K562 (cell line): Measurements from ENCODE around the gene SEZ6. TPM values are rescaled to one million over a fixed set of nuclear protein-coding genes. Genes with fewer than 3 reads are reported as not detected.

Source experiments
- ATAC-seq: fragments of 200-7000 bp; cut with Tn5 transposase; 3 replicates; pipeline ENCODE4 v1.9.1; 2020; ENCODE audit warnings: moderate library complexity
- BruUV-seq: library from RNA; stranded (reverse); fragments of 400-500 nt; replicated peaks from 2 replicates; lab custom pipeline; 2021; lab: Mats Ljungman, UMichigan
- CTCF ChIA-PET: fragments of 300-600 bp; formaldehyde crosslinking; extraction: SDS; loops from one replicate; lab custom pipeline; 2021; ENCODE audit warnings: low intra/inter-chr PET ratio; lab: Yijun Ruan, JAX
- POLR2A ChIA-PET: fragments of 300-600, 350-650 bp; sonication (Branson Sonifier 250); formaldehyde crosslinking; extraction: SDS; loops from one replicate; lab custom pipeline; 2021; ENCODE audit warnings: antibody characterized with exemption, inconsistent platforms; lab: Yijun Ruan, JAX
- DNase-seq, 4 experiments: peaks; one replicate each; pipeline versions ENCODE4 v3.0.0 to v3.0.0-alpha.2; 2011 to 2018; ENCODE audit warnings: low spot score in 3 of 4, mixed read lengths in 3 of 4; ENCODE audit errors: extremely low read depth in 1 of 4
- FAIRE-seq: peaks from 2 replicates; lab custom pipeline; 2011; peaks lifted over from hg19 to GRCh38; lab: Jason Lieb, UNC
- H2AFZ ChIP-seq: 2 replicates; pipeline ENCODE4 v1.6.0; 2011; ENCODE audit warnings: low read depth, low read length, control low read depth, inconsistent platforms
- H3K27ac ChIP-seq: fragments of 200-600 bp; 3 replicates; pipeline ENCODE4 v1.8.0; 2011; ENCODE audit warnings: low read depth, mild to moderate bottlenecking, control low read depth, inconsistent platforms, low read length, moderate library complexity, mixed read lengths; ENCODE audit errors: extremely low read depth
- H3K27me3 ChIP-seq, 2 experiments: fragments of 300-600 bp in 1 of 2; 2 replicates in 1 of 2; 3 replicates in 1 of 2; pipeline versions ENCODE4 v1.6.0 to v1.8.0; 2011; ENCODE audit warnings: inconsistent platforms in 2 of 2, low read length in 2 of 2, mild to moderate bottlenecking in 1 of 2, mixed read lengths in 1 of 2, moderate library complexity in 1 of 2; ENCODE audit not compliant: control insufficient read depth in 2 of 2, insufficient read depth in 2 of 2
- H3K36me3 ChIP-seq: fragments of 300-600 bp; 3 replicates; pipeline ENCODE4 v1.8.0; 2011; ENCODE audit warnings: mild to moderate bottlenecking, low read length, inconsistent platforms; ENCODE audit not compliant: control insufficient read depth, insufficient read depth
- H3K4me1 ChIP-seq, 2 experiments: fragments of 200-600 bp in 1 of 2; replicated peaks in 1 of 2; 2 replicates in 1 of 2; 3 replicates in 1 of 2; pipeline versions ENCODE4 v1.5.1 to v1.8.0; 2011; ENCODE audit warnings: inconsistent platforms in 2 of 2, low read length in 2 of 2, mild to moderate bottlenecking in 1 of 2, mixed read lengths in 1 of 2, moderate library complexity in 1 of 2; ENCODE audit not compliant: control insufficient read depth in 2 of 2, insufficient read depth in 2 of 2
- H3K4me2 ChIP-seq: 2 replicates; pipeline ENCODE4 v1.6.1; 2011; ENCODE audit warnings: low read length, control low read depth, inconsistent platforms, mixed read lengths; ENCODE audit not compliant: insufficient read depth
- H3K4me3 ChIP-seq: fragments of 200-600 bp; sonication (generic), shearing (Covaris generic); 2 replicates; pipeline ENCODE4 v1.5.1; 2016; ENCODE audit warnings: control low read depth, inconsistent platforms
- H3K79me2 ChIP-seq: fragments of 200-600 bp; 3 replicates; pipeline ENCODE4 v1.8.0; 2011; ENCODE audit warnings: low read length, inconsistent platforms; ENCODE audit not compliant: control insufficient read depth, insufficient read depth
- H3K9ac ChIP-seq, 2 experiments: 2 replicates each; pipeline versions ENCODE4 v1.6.0 to v1.6.1; 2011; ENCODE audit warnings: low read depth in 2 of 2, low read length in 2 of 2, control low read depth in 1 of 2, inconsistent platforms in 1 of 2, mild to moderate bottlenecking in 1 of 2, mixed read lengths in 1 of 2; ENCODE audit not compliant: insufficient read depth in 1 of 2
- H3K9me1 ChIP-seq: one replicate; pipeline ENCODE4 v1.6.0; 2011; ENCODE audit warnings: inconsistent platforms, mild to moderate bottlenecking, low read length, moderate library complexity; ENCODE audit not compliant: control insufficient read depth, insufficient read depth
- H3K9me3 ChIP-seq: replicated peaks from 2 replicates; pipeline ENCODE4 v1.5.1; 2011; ENCODE audit warnings: low read depth, low read length, inconsistent platforms; ENCODE audit not compliant: control insufficient read depth, insufficient read depth
- H4K20me1 ChIP-seq: replicated peaks from 2 replicates; pipeline ENCODE4 v1.6.1; 2011; ENCODE audit warnings: low read length, inconsistent platforms, mixed read lengths; ENCODE audit not compliant: control insufficient read depth, insufficient read depth
- BDP1 ChIP-seq: IDR thresholded peaks from 3 replicates; pipeline ENCODE4 v1.6.1; 2011; ENCODE audit not compliant: insufficient read length, insufficient read depth
- CAMTA2 ChIP-seq: fragments of 250-450 bp; sonication (Bioruptor Pico); conservative IDR thresholded peaks from 2 replicates; pipeline ENCODE4 v1.5.1; 2022
- CBFA2T3 ChIP-seq: fragments of 450-650 bp; IDR thresholded peaks from 2 replicates; pipeline ENCODE4 v1.6.1; 2017
- CBX1 ChIP-seq: sonication (generic); IDR thresholded peaks from 2 replicates; pipeline ENCODE4 v1.6.1; 2016; ENCODE audit warnings: antibody characterized with exemption, low read depth, mild to moderate bottlenecking
- CREB1 ChIP-seq, 2 experiments: sonication (generic) in 1 of 2; formaldehyde crosslinking in 1 of 2; IDR thresholded peaks; 2 replicates each; pipeline versions ENCODE4 v1.6.1 to v1.8.0; 2012 to 2022; ENCODE audit warnings: inconsistent platforms in 1 of 2, mild to moderate bottlenecking in 1 of 2, missing genetic modification reagents in 1 of 2, moderate library complexity in 1 of 2
- HDGF ChIP-seq: fragments of 450-650 bp; IDR thresholded peaks from 2 replicates; pipeline ENCODE4 v1.6.1; 2016
- HMGN3 ChIP-seq: IDR thresholded peaks from 2 replicates; pipeline ENCODE4 v1.6.1; 2011; ENCODE audit warnings: borderline replicate concordance, low read depth, mild to moderate bottlenecking, mixed read lengths, low read length; ENCODE audit not compliant: insufficient read length; ENCODE audit errors: extremely low read depth
- MEIS2 ChIP-seq: fragments of 450-650 bp; IDR thresholded peaks from 2 replicates; pipeline ENCODE4 v1.6.1; 2014; ENCODE audit warnings: mild to moderate bottlenecking; ENCODE audit not compliant: partially characterized antibody
- NR1H2 ChIP-seq: sonication (generic); formaldehyde crosslinking; IDR thresholded peaks from 2 replicates; pipeline ENCODE4 v1.4.0; 2020; ENCODE audit warnings: mild to moderate bottlenecking, missing genetic modification reagents
- TEAD1 ChIP-seq, 2 experiments: fragments of 450-650 bp in 1 of 2; sonication (generic) in 1 of 2; formaldehyde crosslinking; IDR thresholded peaks; 2 replicates each; pipeline versions ENCODE4 v1.4.0 to v1.8.0; 2020 to 2022; ENCODE audit warnings: mild to moderate bottlenecking in 2 of 2, missing genetic modification reagents in 1 of 2
- THRAP3 ChIP-seq: fragments of 450-650 bp; IDR thresholded peaks from 2 replicates; pipeline ENCODE4 v1.6.1; 2016; ENCODE audit warnings: mild to moderate bottlenecking, inconsistent platforms, borderline replicate concordance
- ZKSCAN1 ChIP-seq: fragments of 150-350 bp; IDR thresholded peaks from 2 replicates; pipeline ENCODE4 v1.6.1; 2016; ENCODE audit warnings: low read depth, low read length
- ZNF217 ChIP-seq: sonication (generic); formaldehyde crosslinking; IDR thresholded peaks from 2 replicates; pipeline ENCODE4 v1.8.0; 2022; ENCODE audit warnings: mild to moderate bottlenecking, missing genetic modification reagents
- ZNF224 ChIP-seq: sonication (generic); formaldehyde crosslinking; IDR thresholded peaks from 2 replicates; pipeline ENCODE4 v1.8.0; 2022; ENCODE audit warnings: mild to moderate bottlenecking, missing genetic modification reagents
- WGBS: fragments of 100-300 bp; shearing (Covaris generic); methylation state at CpG from one replicate; pipeline ENCODE4 v1.1.6; 2016; ENCODE audit warnings: low coverage, mixed read lengths; ENCODE audit not compliant: insufficient coverage; ENCODE audit errors: missing lambda C conversion rate; 5-methylcytosine and 5-hydroxymethylcytosine counted together
- in situ Hi-C: fragments of 300-500 bp; cut with MboI; formaldehyde crosslinking; loops from 4 replicates; pipeline ENCODE4 v1.15.0; 2018; ENCODE audit warnings: inconsistent platforms, mixed read lengths
- intact Hi-C: fragments of 100-400 bp; cut with micrococcal nuclease; formaldehyde crosslinking; loops from 2 replicates; pipeline ENCODE4 v1.14.2; 2022
- polyA plus RNA-seq, 8 experiments: library from polyadenylated mRNA; depleted of rRNA in 4 of 8; stranded (reverse) in 5 of 8; unstranded in 3 of 8; fragments of >200 nt; fragmentation: Nextera tagmentation in 2 of 8; fragmentation: Illumina TruSeq in 1 of 8; extraction: Ambion mirVana in 2 of 8; extraction: Trizol in 1 of 8; gene quantifications; 2 replicates each; pipeline versions ENCODE4 v1.2.1 to v1.2.3, GENCODE V29; 2011 to 2014; ENCODE audit warnings: inconsistent platforms in 1 of 8, missing spikeins in 1 of 8
- total RNA-seq, 7 experiments: library from RNA; depleted of rRNA in 6 of 7; stranded (reverse); fragments of >200 nt in 6 of 7; fragmentation: Illumina TruSeq in 2 of 7; extraction: Trizol in 2 of 7; gene quantifications; 2 replicates each; pipeline versions ENCODE4 v1.2.1 to v1.2.3, GENCODE V29; 2011 to 2021; ENCODE audit warnings: low replicate concordance in 1 of 7
- TF ChIP-seq, protein P1 (sequence below): fragments of 250-450 bp; sonication (Bioruptor Pico); IDR thresholded peaks from 2 replicates; pipeline ENCODE4 v1.8.0; 2022; ENCODE audit warnings: inconsistent platforms
- TF ChIP-seq, protein P2 (sequence below): fragments of 450-650 bp; IDR thresholded peaks from 2 replicates; pipeline ENCODE4 v1.6.1; 2016; ENCODE audit warnings: antibody characterized with exemption

SEZ6 gene
- total and polyA plus RNA-seq, 9 of the 15 experiments (the other 6 are each of a cell fraction or from before 2014, with no cell fraction given) = not detected

DNA sequence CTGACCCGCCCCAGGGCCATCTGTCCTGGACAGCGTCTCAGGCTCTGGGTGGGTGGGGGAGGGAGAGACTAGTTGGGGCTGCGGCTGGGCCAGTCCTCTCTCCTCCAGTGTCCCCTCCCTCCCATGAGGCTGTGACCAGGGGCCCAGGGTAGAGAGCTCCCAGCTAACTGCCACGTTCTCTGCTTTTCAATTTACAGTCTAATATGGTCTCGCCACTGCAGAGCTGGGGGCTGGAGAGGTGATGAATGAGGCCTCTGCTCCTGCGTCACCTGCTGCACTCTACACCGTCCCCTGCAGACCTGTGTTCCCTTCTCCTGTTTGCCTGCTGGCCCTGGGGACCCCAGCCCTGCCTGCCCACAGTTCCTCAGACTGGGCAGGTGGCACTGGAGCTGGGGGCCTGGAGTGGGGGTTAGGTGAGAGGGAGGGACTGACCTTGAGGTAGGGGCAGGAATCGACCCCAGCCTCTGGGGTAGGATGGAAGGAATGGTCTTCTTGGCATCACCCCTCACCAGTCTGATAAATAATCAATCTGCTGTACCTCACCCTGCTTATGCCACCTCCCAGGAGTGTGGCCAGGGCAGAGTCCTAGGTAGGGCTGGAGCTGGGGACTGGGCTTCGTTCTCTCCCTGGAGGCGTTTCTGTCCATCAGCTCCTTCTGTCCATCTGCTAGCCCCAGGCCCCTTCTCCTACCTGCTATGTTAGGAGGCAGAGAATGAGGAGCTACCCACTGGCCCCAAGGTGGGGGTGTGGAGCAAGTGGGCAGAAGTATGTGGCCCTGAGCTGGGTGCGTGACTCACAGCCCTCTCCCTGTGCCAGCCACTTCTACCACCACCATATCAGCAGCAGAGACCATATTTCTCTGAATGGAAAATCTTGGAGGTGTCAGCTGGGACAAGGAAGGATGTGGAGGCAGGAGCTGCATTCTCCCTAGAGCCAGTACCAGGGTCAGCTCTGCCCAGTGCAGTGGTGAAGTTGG lies 12.9 kb downstream of the SEZ6 start:
- Histone ChIP-seq H4K20me1 (peaks cover 16% of the 10 kb centered on the region; the same call in 1 of the 2 replicates), H3K36me3 (no peaks in the 10 kb centered on the region), H3K9ac (0 out of 4 replicates have a peak overlapping the region, but pooled peaks of 1 of the 2 experiments have one; percentile 26), H3K9me1 (no peaks in the 10 kb centered on the region), H3K79me2 (no peaks in the 10 kb centered on the region), H3K4me3 (no peak overlapping the region), H3K4me1 (peaks cover 0 to 8% of the 10 kb centered on the region in 2 experiments; a peak in 2 of 5 replicates), H2AFZ (no peak overlapping the region), H3K27me3 (peaks cover 4 to 56% of the 10 kb centered on the region in 2 experiments; a peak in 4 of 5 replicates), H3K4me2 (no peak overlapping the region), H3K9me3 (no peaks in the 10 kb centered on the region), H3K27ac (no peak overlapping the region)
- FAIRE-seq (no peak), ATAC-seq (no peak), DNase-seq (no peak)
- in situ Hi-C loops = no loop called here
- intact Hi-C loops = no loop called here
- CTCF ChIA-PET = no interaction called here
- WGBS = 4% methylated on average over 6 of the region's 11 CpGs
- BruUV-seq = no TSS peak
- POLR2A ChIA-PET = interaction anchor here (0.6 kb wide), 1 partner anchor 1042 kb away, joined by 4 read pairs; no protein-coding TSS in a partner anchor
- TF ChIP-seq ZNF217 (CRISPR knock-in tag) = no peak
- no peak for TF ChIP-seq CBFA2T3
- TF ChIP-seq BDP1 = no peak
- TF ChIP-seq THRAP3 = no peak
- TF ChIP-seq CREB1 (IDR thresholded peaks at IDR 0.05) = no peak
- TF ChIP-seq CREB1 (CRISPR knock-in tag; IDR thresholded peaks at IDR 0.05) = no peak
- TF ChIP-seq TEAD1 (CRISPR knock-in tag; IDR thresholded peaks at IDR 0.05) = no peak
- TF ChIP-seq MEIS2 = no peak
- TF ChIP-seq HDGF = no peak
- TF ChIP-seq, protein P1, sequence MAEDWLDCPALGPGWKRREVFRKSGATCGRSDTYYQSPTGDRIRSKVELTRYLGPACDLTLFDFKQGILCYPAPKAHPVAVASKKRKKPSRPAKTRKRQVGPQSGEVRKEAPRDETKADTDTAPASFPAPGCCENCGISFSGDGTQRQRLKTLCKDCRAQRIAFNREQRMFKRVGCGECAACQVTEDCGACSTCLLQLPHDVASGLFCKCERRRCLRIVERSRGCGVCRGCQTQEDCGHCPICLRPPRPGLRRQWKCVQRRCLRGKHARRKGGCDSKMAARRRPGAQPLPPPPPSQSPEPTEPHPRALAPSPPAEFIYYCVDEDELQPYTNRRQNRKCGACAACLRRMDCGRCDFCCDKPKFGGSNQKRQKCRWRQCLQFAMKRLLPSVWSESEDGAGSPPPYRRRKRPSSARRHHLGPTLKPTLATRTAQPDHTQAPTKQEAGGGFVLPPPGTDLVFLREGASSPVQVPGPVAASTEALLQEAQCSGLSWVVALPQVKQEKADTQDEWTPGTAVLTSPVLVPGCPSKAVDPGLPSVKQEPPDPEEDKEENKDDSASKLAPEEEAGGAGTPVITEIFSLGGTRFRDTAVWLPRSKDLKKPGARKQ (CRISPR knock-in tag) = no peak
- TF ChIP-seq ZKSCAN1 = no peak
- no peak for TF ChIP-seq CAMTA2 (CRISPR knock-in tag)
- TF ChIP-seq, protein P2, sequence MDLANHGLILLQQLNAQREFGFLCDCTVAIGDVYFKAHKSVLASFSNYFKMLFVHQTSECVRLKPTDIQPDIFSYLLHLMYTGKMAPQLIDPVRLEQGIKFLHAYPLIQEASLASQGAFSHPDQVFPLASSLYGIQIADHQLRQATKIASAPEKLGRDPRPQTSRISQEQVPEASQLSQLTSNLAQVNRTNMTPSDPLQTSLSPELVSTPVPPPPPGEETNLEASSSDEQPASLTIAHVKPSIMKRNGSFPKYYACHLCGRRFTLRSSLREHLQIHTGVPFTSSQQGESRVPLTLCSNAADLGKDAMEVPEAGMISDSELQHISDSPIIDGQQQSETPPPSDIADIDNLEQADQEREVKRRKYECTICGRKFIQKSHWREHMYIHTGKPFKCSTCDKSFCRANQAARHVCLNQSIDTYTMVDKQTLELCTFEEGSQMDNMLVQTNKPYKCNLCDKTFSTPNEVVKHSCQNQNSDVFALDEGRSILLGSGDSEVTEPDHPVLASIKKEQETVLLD = no peak
- TF ChIP-seq CBX1 = no peak
- no peak for TF ChIP-seq ZNF224 (CRISPR knock-in tag)
- no peak for TF ChIP-seq NR1H2 (CRISPR knock-in tag)
- no peak for TF ChIP-seq HMGN3
